GM19043 (cell line): ENCODE data around the gene LMF1.
"Not testable (repeated sequence)": the region's sequence is repeated elsewhere in the genome, so short reads cannot be mapped to it uniquely, and the experiment has no call there.

Experiments
- ATAC-seq: cut with Tn5 transposase; IDR thresholded peaks from one replicate; pipeline ENCODE4 v1.9.1; 2021; ENCODE audit warnings: low read depth; ENCODE audit not compliant: unreplicated experiment

The LMF1 gene

DNA sequence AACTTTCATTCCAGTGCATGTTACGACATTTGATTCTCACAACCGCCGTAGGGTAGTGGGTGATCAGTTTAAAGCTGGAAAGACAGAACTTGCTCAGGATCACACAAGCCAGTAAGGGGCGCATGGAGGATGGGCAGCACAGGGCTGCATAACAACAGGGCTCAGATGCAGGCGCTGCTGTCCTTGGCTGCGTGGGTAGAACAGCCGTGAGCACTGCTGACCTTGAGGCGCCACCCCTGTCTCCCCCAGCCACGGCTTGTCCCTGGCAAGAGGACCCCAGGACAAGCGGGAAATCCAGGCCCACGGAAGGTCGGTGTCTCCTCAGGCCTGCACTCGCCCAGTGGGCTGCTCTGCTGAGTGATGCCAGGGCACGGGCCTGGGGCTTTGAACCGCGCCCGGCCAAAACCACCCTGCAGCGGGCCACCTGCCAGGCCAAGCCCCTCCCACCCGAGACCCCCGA, 84.7 kb downstream of the LMF1 start:
- ATAC-seq = no peak

DNA sequence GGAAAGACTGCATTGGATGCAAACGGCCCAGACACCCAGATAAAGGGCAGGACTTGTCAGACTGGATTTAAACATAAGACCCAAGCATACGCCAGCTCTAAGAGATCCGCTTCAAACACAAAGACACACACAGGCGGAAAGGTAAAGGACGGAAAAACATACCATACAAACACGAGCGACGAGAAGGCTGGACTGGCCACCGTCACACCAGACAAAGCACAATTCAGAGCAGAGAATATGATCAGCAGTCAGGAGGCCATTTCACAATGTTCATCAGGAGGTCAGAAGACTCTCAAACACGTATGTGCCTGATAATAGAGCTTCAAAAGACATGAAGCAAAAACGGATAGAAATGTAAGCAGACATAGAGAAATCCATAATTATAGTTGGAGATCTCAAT, 85.4 kb downstream of the LMF1 start:
- no peak for ATAC-seq

DNA sequence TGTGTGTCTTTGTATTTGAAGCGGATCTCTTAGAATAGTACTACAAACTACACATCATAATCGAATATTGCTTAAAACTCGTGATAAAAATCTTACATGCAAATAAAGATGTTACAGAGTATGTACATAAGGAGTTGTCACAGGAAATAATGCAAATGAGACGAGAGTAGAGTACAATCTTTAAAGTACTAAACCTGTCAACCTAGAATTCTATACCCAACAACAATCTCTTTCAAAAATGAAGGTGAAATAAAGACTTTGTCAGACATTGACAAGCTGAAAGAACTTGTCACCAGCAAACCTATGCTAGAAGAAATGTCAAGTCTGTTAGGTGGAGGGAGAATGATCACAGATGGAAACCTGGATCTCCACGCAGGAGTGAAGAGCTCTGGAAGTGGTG, 86.6 kb downstream of the LMF1 start:
- no peak for ATAC-seq

DNA sequence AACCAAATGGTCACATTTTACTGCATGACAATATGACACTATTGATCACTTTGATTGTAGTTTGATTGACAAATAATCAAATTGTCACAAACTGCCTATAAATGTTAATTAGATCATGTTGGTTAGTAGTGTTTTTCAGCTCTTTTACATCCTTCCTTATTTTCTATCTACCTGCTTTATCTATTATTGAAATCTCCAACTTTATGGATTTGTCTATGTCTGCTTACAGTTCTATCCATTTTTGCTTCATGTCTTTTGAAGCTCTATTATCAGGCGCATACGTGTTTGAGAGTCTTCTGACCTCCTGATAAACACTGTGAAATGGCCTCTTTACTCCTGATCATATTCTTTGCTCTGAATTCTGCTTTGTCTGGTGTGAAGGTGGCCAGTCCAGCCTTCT, 87.0 kb downstream of the LMF1 start:
- ATAC-seq = no peak

DNA sequence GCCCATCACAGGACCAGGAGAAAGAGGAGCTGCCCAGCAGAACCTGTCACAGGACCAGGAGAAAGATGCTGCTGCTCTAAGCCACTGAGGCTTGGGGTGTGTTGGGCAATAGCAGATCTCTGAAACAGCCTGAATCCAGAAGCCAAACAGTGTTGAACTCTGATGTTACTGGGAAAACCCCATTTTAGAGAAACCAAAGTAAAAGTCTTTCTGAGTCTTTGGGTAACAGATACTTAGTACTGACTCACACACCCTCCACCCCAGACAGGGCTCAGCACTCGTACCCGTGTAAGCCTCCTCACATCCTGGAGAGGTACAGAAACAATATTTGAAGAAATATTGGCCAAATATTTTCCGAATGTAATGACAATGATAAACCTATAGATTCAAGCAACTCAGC, 87.4 kb downstream of the LMF1 start:
- ATAC-seq = no peak

DNA sequence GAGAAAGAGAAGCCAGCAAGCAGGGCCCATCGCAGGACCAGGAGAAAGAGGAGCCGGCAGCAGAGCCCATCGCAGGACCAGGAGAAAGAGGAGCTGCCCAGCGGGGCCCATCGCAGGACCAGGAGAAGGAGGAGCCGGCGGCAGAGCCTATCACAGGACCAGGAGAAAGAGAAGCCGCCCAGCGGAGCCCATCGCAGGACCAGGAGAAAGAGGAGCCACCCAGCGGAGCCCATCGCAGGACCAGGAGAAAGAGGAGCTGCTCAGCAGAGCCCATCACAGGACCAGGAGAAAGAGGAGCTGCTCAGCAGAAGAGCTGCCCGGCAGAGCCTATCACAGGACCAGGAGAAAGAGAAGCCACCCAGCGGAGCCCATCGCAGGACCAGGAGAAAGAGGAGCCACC, 88.1 kb downstream of the LMF1 start:
- not testable (repeated sequence) for ATAC-seq

DNA sequence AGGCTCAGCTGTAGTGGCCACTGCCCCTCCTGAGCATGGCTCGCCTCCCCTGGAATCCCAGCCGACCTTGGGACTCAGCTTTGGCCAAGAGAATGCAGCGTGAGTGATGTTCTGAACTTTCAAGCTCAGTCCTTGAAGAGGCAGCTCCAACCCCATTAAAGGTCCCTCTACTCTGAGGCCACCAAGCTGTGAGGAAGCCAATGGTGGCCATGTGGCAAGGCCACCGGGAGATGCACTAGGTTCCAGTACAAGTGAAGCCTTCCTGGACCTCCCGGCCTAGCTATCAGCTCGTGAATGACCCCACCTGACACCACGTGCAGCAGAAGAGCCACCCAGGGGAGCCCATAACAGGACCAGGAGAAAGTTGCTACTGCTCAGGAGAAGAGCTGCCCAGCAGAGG, 88.5 kb downstream of the LMF1 start:
- no peak for ATAC-seq

DNA sequence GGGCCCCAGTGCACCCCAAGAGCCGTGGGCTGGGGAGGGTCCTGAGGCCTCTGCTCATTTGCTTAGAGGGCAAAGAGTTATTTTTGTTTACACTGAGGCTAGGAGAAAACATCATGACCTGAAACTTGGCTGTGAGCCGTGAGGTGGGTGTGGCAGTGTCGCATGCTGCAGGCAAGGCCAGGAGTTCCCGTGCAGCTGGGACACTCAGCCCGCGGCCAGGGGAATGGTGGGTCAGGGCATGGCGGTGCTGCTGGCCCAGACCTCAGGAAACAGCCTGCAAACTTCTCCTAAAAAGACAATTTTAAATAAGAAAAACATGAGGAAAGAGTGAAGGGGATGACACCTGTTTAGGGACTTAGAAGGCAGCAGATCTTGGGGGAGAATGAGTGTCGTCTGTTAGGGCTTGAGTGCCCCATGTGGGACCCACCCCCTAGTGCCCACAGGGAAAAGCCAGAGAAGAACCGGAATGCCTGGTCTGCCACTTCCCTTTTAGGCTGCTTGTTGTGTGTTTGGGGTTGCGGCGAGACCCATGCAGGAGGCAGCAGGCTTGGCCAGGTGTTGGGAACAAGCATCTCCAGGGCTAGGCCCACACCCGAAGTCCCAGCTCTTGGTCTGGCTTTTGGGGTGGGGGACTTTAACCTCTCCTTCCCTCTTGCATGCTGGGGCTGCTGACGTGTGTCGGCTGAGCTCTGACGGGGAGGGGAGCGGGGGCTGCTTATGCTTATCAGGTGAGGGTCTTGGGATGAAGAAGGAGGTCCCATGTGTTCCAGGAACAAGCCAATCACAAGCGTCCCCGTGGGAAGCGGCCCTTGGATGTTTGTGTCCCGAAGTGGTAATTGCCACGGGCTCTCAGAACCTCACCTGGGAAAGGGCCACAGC, 89.3 kb downstream of the LMF1 start:
- no peak for ATAC-seq

DNA sequence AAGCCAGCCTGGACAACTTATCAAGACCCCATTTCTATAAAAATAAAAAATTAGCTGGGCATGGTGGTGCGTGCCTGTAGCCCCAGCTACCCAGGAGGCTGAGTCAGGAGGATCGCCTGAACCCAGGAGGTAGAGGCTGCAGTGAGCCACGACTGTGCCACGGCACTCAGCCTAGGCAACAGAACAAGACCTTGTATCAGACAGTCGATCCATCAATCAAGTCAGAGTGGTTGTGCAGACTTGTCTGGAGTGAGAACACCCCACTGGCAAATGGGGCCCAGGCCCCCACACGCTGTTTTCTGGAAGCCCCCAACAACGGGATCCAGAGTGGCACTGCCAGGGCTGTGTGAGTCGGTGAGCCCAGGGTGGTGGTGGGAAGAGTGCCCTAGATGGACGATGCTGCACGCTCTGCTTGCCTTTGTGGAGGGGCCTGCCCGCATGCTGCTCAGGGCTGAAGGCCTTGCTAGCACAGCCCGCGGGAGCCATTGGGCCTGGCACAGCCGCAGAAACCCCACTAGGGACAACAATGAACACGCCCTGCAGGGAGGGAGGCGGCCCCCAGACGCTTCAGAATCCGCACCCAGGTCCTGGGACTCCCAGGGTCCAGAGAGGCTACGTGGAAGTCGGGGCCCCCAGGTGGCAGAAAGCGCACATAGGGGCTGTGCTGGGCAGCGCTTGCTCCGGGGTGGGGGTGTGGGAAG, 90.2 kb downstream of the LMF1 start:
- no peak for ATAC-seq

DNA sequence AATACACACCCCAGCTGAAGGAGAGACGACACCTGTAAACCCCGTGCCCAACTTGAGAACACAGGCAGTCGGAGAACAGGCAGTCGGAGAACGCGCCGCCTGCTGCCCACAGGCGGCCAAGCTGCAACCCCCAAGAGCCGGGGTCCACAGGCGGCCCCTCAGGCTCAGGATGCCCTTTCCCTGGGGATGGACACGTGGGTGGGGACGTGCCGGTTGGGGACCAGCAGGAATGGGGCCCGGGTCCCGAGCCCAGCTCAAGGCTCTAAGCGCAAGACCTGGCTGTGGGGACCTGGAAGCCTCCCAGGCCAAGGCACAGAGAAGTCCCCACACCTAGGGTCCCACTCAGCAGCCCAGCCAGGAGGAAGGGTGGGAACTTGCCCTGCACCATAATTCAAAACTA, 90.8 kb downstream of the LMF1 start:
- ATAC-seq = no peak

DNA sequence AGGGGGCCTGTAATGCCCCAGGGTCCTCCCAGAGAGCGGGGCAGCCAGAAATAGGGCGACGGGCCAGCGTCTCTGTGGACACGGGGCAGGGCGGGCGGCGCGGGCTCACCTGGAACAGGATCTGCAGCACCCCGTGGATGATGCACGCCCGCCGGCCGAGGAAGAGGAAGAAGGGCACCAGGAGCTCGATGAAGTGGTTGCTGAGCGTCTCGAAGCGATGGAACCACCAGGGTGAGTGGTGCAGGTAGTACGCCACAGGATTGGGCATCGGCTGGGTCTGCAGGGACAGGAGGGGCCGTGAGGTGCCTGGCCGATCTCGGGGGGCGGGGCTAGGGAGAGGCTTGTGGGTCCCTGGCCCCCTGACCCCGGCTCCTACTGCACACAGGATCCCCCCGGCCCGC, 91.3 kb downstream of the LMF1 start:
- ATAC-seq = no peak

DNA sequence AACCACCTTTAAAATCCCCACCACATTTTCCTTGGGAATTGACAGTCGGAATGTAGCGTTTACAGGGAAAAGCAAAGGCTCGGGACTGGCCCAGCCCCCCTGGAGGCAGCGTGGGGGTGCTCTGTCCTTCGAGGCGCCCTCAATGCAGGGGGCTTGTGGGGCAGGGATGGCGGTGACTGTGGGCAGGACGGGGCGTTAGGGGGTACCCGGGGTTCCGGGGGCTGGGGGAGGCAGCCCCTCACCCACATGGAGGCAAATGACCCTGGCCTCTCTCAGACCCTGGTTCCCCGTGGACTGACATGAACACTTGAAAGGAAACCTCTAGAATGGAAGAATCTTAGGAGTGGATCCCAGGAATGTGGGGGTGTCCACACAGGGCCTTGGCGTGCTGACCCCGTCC, 91.9 kb downstream of the LMF1 start:
- no peak for ATAC-seq

DNA sequence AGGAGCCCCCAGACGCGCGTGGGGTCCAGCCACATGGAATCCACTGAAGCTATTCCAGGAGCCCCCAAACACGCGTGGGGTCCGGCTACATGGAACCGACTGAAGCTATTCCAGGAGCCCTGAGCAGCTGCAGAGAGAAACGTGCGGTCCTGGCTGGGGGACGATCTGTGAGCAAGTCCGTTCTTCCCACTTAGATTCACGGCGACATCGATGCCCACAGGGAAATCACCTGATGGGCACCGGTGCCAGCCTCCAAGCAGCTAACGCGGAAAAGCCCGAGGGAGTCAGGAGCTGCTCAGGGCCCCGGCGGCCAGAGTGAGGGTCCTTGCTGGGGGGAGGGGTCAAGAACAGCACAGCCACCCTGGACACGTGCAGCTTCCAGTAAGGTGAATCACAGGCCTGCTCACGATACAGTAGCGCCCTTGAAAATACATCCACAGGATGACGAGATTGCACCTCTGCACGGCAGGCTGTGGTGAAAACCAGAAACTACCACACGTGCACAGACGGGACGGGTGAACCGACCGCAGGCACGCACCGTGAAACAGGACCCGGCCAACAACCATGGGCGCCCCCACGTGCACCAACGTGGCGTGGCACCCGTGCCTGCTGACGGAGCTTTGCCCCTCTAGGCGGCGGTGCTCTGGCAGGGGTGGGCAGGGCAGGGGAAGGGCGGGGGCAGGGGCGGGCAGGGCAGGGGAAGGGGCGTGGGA, 92.6 kb downstream of the LMF1 start:
- ATAC-seq = no peak

DNA sequence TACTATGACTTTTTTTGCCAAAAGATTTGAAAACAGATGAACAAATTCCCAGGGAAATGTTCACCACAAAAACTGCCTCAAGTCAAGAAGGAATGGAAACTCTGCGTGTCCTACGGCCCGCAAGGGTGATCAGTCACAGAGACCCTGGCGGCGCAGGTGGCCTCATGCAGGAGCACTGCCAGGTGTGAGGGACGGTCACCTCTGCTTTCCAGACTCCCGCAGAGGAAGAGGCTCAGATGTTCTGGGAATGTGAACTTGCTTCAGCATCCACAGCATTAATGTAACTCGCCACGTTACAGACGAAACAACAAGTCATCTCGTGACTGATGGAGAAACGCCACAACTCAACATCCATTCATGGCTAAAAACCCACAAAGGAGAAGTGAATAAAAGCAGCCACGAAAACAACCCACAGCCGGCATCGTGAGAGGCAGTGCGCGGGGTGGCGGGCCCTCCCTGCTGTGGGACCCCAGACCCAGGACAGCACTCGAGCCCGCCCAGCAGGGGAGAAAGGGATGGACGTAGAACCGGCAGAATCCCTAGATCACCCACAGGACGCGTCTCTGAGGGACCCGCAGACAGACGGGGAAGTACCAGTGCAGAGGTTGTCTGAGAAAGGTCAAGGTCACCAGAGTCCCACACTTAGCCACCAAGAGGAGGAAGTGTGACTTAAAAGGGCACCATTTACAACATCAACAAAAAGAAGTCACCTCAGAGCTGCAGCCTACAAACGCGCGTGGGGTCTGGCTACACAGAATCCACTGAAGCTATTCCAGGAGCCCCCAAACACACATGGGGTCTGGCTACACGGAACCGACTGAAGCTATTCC, 93.3 kb downstream of the LMF1 start:
- ATAC-seq = no peak

DNA sequence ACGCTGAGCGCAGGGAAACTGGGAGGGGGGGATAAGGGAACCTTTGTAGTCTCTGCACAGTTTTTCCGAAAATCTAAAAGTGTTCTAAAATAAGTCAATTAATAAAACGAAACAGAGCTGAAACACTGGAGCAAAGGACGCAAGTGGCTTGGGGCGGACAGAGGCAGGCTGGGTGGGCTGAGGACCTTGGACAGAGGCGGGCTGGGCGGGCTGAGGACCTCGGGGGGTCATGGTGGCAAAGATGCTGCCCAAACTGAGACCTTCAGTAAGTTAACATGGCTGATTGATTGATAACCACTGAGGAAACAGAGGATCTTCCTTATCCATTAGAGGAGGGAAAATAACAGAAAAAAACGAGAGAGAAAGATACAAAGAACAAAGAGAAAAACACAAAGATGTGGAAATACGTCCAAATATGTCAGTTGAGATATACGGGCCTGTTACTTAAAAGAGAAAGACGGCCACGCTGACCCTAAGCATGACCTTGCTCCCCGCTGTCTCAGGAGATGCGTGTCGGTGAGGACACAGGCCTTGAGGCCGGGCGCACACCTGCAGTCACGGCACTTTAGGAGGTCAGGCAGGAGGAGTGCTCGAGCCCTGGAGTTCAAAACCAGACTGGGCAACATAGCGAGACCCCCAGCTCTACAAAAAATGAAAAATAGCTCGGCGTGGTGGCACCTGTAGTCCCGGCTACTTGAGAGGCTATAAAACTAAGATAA, 94.1 kb downstream of the LMF1 start:
- ATAC-seq = no peak

DNA sequence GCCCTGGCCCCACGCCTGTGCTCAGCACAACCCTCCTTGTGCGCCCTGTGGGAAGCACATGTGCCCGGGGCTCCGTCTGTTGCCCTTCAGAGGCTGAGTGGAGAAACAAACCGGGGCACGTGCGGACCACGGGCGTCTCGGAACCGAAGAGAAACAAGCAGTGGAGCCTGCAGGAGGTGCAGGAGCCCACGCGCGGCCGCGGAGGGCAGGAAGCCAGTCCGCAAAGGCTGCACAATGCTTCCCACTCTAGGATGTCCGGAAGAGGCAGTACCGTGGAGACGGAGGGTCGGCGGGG, 94.8 kb downstream of the LMF1 start:
- ATAC-seq = no peak

DNA sequence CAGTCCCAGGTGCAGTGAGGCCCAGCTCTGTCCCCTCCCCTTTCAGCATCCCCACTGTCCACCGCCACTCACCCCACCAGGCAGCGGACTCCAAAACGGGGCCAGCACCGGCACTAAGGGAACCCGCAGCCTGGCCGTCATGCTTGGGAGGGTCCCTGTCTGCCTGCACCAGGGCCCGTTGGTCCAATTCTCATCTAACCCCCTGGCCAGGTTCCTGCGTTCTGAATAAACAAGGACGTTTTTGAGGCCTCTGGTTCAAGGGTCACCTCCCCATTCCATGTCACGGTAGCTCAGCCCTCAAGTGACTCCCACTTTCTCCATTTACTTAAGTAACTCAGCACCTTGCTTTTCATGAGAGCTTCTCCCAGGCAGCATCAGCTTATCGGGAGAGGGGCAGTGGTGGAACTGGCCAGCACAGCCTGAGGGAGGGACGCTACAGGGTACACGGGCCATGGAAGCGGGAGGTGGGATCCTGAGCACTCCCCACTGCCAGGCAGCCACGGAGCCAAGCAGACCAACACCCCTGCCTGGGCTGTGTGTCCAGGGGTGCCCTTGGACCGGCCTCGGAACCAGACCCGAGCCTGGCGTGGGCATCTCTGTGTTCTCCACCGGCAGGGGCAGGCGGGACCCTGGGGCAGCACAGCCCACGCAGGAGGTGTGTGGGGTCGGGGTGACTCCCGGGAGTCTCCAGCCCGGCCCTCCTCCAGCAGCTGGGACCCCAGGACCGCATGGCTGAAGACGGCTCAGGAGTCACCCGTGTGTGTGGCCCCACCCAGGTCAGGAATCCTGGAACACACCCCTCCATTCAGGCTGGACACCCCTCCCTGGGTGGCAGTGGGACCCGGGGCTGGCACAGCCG, 95.4 kb downstream of the LMF1 start:
- ATAC-seq = no peak

DNA sequence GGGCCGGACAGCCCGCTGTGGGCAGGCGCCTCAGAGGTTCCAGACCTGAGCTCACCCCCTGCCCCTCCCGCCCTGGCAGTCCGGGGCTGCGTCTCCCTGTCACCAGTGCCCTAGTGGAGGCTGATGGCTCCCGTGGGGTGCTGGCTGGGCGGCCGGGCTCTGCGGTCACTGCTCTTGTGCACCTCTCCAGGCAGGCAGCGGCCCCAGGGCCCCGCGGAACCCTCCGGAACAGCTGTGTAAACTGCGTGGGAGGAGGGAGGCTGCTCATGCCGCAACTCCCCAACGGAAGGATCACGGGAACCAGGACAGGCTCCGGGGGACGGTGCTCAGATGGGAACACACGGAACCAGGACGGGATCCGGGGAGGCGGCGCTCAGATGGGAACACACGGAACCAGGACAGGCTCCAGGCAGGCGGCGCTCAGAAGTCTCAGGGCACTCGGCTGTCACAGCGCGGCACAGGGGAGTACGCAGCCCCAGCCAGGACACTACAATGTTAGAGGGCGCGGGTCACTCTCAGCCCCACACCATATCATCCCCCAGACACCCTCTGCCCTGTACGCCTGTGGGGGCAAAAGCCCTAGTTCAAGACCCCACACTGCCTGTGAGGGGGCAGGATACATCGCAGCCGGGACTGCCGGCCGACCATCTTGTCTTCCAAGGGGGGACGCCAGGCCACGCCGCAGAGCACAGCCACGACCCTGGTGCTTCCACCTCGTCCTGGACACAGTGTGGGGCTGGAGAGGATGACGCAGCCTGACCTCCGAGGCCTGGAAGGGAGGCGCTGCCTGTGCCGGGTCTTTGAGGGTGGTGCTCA, 96.2 kb downstream of the LMF1 start:
- no peak for ATAC-seq
